Urinary bladder (tissue), 4 donors: ENCODE data around the gene ADAMTS17. TPM values are rescaled to one million over a fixed set of nuclear protein-coding genes. Genes with fewer than 3 reads are reported as not detected.

Experiments
- DNase-seq: peaks from one replicate; pipeline ENCODE4 v3.0.0-alpha.2; 2015; ENCODE audit errors: extremely low spot score
- H3K27ac ChIP-seq: one replicate; pipeline ENCODE4 v1.5.1; 2013; ENCODE audit warnings: low read depth, mild to moderate bottlenecking, moderate library complexity
- H3K36me3 ChIP-seq: one replicate; pipeline ENCODE4 v1.6.1; 2013; ENCODE audit warnings: mild to moderate bottlenecking, moderate library complexity; ENCODE audit not compliant: insufficient read depth
- H3K4me1 ChIP-seq: one replicate; pipeline ENCODE4 v1.6.1; 2013; ENCODE audit warnings: mild to moderate bottlenecking, moderate library complexity; ENCODE audit not compliant: insufficient read depth
- H3K4me3 ChIP-seq: one replicate; pipeline ENCODE4 v1.5.1; 2013; ENCODE audit warnings: low read depth, low read length
- WGBS: extraction: QIAGEN DNeasy Blood & Tissue Kit; methylation state at CpG from one replicate; pipeline ENCODE4 v1.1.7; 2013; 5-methylcytosine and 5-hydroxymethylcytosine counted together
- polyA plus RNA-seq: library from polyadenylated mRNA; stranded (reverse); fragments of 200-250 nt; gene quantifications from one replicate; pipeline ENCODE4 v1.2.3, GENCODE V29; 2013
- total RNA-seq: library from RNA; depleted of rRNA; stranded (reverse); fragments of >200 nt; gene quantifications from one replicate; pipeline ENCODE4 v1.2.3, GENCODE V29; 2014
- donor health status: healthy with polysubstance abuse.
- donor health status: healthy.

Gene ADAMTS17
- total and polyA plus RNA-seq, 2 donors: 2.8 to 10.7 TPM

DNA sequence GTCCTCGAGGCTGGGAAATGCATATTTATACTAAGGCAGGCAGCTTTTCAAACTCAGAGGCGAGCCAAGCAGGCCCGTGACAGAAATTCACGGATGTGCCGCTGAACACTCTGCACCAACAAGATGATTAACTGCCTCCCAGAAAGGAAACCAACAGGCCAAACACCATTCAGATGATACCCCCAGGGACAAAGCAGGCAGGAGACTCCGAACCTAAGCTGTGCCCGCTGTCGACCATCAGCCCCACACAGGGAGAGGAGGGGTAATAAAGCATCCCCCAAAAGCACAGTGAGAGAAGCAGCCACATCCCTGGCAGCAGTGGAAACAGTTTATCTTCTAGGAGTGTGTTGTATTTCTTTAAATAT, 31.8 kb downstream of the ADAMTS17 start:
- DNase-seq: no peak
- H3K36me3 ChIP-seq: no peaks in the 10 kb centered on the region
- H3K4me1 ChIP-seq: no peaks in the 10 kb centered on the region
- H3K4me3 ChIP-seq: no peak overlapping the region
- WGBS: 24% methylated on average over 8 of the region's 8 CpGs
- H3K27ac ChIP-seq: no peak overlapping the region

DNA sequence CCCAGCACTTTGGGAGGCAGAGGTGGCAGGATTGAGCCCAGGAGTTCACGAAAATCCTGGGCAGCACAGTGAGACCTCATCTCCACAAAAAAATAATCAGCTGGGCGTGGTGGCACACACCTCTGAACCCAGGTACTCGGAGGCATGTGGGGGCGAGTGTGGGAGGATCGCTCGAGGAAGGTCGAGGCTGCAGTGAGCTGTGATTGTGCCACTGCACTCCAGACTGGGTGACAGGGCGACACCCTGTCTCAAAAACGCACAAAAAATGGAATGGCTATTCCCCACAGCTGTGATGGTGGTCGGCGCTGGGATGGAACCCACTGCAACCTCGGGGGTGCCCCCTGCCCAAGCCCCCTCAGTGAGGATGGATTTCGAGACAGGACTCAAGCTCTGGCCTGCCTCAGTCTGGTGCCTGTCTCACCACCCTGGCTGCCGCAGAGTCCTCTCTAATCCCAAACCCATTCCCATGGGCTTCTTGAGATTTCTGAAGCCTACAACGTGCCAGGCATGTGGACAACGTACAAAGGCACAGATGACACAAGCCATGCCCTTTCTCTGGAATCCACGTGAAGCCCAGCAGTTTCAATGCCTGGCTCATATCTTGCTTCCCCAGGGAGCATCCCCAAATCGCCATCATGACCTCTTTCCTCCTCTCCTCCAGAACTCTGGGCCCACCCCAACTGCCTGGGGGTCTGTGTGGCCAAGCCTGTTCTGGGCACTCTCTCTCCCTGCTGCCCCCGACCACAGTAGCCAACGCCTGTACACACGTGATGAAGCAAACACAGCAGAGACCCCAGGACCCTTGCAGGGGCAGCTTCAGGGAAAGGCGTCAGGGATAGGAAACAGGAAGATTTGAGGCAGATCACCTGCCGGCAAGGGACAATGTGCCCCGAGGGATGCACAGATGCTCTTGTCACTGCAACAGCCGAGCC, 32.4 kb downstream of the ADAMTS17 start:
- WGBS: 79% methylated on average over 25 of the region's 25 CpGs
- Histone ChIP-seq H3K4me1 (no peaks in the 10 kb centered on the region), H3K4me3 (no peak overlapping the region)

DNA sequence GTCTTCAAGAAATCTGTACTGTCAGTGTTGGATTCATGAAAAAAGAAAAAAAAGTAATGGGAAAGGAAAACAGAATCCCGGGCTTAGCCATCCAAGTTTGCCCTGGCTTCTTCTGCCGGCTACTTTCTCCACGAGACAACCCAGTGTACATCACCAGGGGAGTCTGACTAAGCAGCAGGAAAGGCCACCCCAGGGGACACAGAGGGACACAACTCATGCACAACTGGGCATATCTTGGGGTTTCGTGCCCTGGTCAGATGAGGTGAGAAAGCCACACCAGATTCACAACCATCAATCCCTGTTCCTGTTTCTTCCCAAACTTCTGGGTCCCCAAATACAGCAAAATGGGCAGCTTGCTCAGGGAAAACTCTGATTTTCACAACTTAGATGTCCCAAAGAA, 33.2 kb downstream of the ADAMTS17 start:
- no peak for DNase-seq
- Histone ChIP-seq H3K36me3 (no peaks in the 10 kb centered on the region), H3K4me1 (no peaks in the 10 kb centered on the region), H3K27ac (no peak overlapping the region), H3K4me3 (no peak overlapping the region)
- WGBS: 42% methylated on average over 4 of the region's 4 CpGs

More for the DNA sequence above, 32.4 kb downstream of the ADAMTS17 start:
- DNase-seq: no peak
- Histone ChIP-seq H3K27ac (no peak overlapping the region), H3K36me3 (no peaks in the 10 kb centered on the region)

DNA sequence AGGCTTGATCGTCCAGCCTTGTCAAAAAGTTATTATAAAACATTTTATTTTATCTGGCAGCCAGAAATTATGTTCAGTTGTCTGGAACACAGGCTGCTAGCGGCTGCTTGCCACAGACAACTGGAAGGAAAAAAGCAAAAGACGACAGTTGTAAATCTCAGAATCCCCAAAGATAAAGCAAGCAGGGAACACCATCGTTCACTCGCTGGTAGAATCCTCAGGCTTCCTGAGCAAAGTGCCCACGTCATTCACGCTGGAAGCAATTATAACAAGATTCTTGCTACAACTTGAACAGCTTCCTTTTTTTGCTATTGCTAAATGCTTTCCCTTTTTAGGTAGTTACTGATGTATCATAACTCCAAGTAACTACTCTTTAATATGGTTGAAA, 33.6 kb downstream of the ADAMTS17 start:
- no peak overlapping the region for H3K4me3 ChIP-seq
- DNase-seq: no peak
- WGBS: 12% methylated on average over 7 of the region's 7 CpGs
- no peak overlapping the region for H3K27ac ChIP-seq
- H3K36me3 ChIP-seq: no peaks in the 10 kb centered on the region
- no peaks in the 10 kb centered on the region for H3K4me1 ChIP-seq

DNA sequence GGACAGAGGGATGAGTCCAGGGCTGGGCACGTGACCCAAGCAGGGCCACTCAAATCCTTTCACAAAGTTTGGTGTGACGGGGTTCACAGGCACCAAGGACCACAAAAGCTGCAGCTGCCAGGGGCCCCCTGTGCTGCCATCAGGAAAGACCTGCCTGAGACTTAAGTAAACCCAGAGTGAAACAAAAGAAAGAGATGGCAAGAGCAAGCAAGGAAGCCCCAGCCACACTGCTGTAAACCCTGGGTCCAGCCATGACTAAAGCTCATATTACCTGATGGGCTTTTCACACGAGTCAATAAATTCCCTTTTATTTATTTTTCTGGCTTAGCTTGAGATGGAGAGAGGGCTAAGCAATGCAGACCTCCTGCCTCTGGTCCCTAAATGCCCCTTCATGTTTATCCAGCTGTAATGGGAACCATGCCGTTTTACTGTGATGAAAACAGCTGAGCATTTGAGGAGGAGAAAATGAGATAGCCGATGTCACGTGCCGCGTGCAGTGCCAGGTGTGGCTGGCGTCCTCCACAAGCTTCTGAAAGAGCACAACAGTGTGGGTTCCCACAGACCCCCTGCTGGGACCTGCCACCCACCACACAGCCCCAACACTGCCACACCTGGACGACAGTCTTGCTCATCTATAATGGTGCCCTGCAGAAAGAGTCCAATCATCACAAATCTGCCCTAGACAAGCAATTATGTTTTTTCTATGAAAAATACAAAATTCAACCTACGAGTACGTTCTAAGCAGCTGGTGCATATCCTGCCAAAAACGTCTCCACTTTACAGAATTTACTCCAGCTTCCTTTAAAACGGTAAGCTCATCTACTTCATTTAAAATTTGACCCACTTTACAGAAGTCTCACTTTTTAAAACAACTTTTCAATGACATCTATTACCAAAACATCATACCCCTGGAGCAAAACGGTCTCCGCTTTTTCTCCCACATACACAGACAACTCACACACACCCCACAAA, 34.2 kb downstream of the ADAMTS17 start:
- WGBS: 42% methylated on average over 16 of the region's 16 CpGs
- no peak overlapping the region for H3K4me3 ChIP-seq
- DNase-seq: no peak
- no peaks in the 10 kb centered on the region for H3K4me1 ChIP-seq
- H3K36me3 ChIP-seq: no peaks in the 10 kb centered on the region
- no peak overlapping the region for H3K27ac ChIP-seq

DNA sequence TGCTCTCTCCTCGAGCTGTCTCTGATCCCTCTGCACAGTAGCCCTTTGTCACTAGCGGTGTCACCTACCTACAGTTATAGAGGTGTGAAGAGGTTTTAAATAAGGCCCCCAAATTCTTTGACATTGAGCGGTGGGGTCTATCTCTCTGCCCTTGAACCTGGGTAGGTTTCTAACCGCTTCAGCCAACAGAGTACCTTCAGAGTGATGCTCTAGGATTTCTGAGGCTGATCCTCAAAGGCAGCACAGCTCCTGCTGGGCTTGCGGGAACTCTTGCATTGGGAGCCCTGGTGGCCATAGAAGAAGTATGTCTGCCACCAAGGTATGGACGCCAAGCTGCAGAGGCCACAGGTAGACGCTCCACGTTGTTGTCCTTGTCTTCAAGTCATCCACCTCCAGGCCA, 35.7 kb downstream of the ADAMTS17 start:
- 97% methylated on average over 8 of the region's 8 CpGs for WGBS

DNA sequence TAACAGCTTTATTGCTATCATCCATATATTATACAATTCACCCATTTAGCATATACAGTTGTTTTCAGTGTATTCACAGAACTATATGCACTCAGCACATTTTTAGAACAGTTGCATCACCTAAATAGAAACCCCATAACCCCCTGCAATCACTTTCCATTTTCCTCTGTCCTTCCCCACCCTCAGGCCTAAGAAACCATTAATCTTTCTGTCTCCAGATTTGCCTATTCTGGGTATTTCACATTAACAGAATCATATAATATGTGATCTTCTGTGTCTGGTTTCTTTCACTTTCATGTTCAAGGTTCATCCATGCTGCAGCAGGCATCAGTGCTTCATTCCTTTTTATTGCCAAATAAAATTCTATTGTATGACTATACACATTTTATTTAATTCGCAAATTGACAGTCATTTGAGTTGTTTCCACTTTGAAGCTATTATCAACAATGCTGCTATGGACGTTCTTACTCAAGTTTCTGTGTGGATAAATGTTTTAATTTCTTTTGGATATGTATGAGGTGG, 39.8 kb downstream of the ADAMTS17 start:
- H3K4me3 ChIP-seq: no peak overlapping the region
- DNase-seq: no peak
- WGBS: 65% methylated on average over 2 of the region's 2 CpGs
- H3K4me1 ChIP-seq: no peaks in the 10 kb centered on the region
- no peaks in the 10 kb centered on the region for H3K36me3 ChIP-seq
- H3K27ac ChIP-seq: no peak overlapping the region

More for the DNA sequence above, 35.7 kb downstream of the ADAMTS17 start:
- H3K36me3 ChIP-seq: no peaks in the 10 kb centered on the region
- no peak for DNase-seq
- H3K27ac ChIP-seq: no peak overlapping the region
- no peak overlapping the region for H3K4me3 ChIP-seq
- H3K4me1 ChIP-seq: no peaks in the 10 kb centered on the region

DNA sequence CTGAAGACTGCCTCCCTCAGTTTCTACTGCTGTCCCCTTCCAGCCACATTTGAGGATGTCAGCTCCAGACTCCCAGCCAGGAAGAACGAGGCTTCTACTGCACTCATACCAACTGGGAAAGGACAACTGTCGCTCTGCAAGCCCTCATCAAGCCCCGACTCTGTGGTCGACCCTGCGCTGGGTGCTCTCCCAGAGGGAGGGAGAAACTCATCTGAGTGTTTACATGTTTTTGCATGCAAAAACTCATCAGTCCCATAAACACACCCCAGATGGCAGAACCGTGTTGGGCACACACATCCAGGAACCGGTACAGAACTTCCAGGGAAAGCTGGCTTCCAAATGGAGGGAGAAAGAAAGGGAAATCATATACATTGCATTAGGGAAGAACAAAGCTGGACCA, 43.5 kb downstream of the ADAMTS17 start:
- Histone ChIP-seq H3K36me3 (no peaks in the 10 kb centered on the region), H3K4me1 (no peaks in the 10 kb centered on the region), H3K27ac (no peak overlapping the region), H3K4me3 (no peak overlapping the region)
- DNase-seq: no peak
- WGBS: 86% methylated on average over 7 of the region's 7 CpGs

DNA sequence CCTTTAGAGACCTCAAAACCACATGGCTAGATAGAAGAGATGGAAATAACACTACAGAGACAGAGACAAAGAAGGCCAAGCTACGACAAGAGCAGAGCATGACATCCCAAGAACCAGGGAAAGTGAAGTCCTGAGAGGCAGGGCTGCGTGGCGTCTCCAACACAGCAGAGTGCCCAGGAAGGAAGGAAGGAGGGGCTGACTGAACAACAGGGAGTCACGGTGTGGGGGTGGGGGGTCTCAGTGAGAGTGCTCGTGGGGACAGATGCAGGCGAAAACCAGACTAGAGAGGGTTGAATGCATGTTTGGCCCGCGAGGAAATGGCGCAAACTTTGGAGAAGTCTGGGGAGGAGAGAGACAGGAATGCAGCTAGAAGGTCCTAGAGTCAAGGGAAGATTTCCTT, 44.0 kb downstream of the ADAMTS17 start:
- Histone ChIP-seq H3K36me3 (no peaks in the 10 kb centered on the region), H3K4me3 (no peak overlapping the region), H3K27ac (no peak overlapping the region), H3K4me1 (no peaks in the 10 kb centered on the region)
- WGBS: 76% methylated on average over 9 of the region's 9 CpGs
- no peak for DNase-seq

DNA sequence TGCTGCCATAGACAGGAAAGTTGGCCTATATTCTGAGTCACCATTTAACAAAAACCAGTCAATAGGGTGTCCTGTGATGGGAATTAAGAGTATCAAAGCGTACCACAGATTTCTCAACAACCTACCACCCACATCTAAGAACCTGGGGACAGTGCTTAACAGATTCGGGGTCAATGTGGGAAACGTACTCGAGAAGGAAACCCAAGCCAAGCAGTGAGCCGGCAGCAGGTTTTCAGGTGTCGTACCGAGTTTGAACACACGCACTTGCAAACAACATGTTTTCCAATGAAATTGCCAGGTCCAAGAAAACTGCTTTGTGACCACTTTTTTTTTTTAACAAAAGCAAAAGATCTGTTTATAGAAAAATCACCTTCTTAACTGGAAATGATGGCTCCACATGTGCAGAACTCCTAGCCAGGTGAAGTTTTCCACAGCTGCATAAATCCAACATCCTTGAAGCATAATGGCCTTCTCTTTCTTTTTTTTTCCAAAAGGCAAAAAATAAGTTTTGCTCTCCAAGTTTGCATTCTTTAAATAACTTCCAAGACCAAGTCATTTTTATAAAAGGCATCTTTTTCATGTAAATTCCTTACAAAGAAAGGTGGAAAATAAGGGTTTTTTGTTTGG, 45.7 kb downstream of the ADAMTS17 start:
- no peak for DNase-seq

DNA sequence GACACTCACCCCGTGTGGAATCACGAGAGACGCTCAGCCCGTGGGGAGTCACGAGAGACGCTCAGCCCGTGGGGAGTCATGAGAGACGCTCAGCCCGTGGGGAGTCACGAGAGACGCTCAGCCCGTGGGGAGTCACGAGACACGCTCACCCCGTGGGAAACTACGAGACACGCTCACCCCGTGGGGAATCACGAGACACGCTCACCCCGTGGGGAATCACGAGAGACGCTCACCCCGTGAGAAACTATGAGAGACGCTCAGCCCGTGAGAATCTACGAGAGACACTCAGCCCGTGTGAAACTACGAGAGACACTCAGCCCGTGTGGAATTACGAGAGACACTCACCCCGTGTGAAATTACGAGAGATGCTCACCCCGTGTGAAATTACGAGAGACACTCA, 49.8 kb downstream of the ADAMTS17 start:
- no peak overlapping the region for H3K4me3 ChIP-seq
- WGBS: 96% methylated on average over 35 of the region's 35 CpGs
- DNase-seq: no peak
- no peaks in the 10 kb centered on the region for H3K4me1 ChIP-seq
- H3K27ac ChIP-seq: no peak overlapping the region
- H3K36me3 ChIP-seq: no peaks in the 10 kb centered on the region

More for the DNA sequence above, 45.7 kb downstream of the ADAMTS17 start:
- Histone ChIP-seq H3K36me3 (no peaks in the 10 kb centered on the region), H3K4me1 (no peaks in the 10 kb centered on the region), H3K4me3 (no peak overlapping the region), H3K27ac (no peak overlapping the region)
- WGBS: 96% methylated on average over 8 of the region's 8 CpGs

DNA sequence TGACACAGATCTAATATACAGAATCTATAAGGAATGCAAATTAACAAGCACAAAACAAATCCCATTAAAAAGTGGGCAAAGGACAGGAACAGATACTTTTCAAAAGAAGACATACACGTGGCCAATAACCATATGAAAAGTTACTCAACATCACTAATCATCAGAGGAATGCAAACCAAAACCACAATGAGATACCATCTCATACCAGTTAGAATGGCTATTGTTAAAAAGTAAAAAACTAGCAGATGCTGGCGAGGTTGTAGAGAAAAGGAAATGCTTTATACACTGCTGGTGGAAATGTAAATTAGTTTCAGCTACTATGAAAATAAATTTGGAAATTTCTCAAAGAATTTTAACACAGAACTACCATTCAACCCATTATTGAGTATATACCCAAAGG, 50.7 kb downstream of the ADAMTS17 start:
- no peak overlapping the region for H3K27ac ChIP-seq
- no peak overlapping the region for H3K4me3 ChIP-seq
- H3K4me1 ChIP-seq: no peaks in the 10 kb centered on the region
- WGBS: 61% methylated on average over 2 of the region's 2 CpGs
- DNase-seq: no peak
- H3K36me3 ChIP-seq: no peaks in the 10 kb centered on the region

DNA sequence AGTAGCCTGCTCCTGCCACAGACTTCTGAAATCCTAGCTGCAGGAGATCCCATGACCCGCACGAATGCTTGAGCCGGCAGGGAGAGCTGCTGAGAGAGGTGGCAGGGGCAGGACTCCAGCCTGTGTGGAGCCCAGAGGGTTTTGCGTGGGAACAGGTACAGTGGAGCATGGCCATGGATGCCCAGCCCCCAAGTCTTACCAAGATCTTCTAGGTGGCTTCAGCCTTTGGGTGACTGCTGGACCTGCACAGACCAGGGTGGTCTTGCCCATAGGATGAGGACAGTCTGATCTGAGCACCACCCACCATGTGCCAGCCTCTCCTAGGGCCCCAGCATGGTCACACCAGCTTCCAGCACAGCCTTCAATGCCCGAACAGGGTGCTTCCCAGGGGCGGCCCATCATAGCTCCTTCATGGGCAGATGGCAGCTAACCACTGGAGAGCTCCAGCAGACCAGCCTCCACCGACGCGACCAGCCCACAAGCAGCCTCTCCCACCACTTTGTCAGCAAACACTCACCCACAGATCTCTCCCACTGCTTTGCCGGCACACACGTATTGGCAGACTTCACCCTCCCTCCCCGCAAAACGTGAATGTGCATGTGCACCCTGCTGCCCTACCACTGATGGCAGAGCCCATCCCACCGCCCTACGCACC, 56.0 kb downstream of the ADAMTS17 start:
- no peak overlapping the region for H3K4me3 ChIP-seq
- H3K36me3 ChIP-seq: no peaks in the 10 kb centered on the region
- no peaks in the 10 kb centered on the region for H3K4me1 ChIP-seq
- DNase-seq: no peak
- 94% methylated on average over 15 of the region's 15 CpGs for whole genome bisulfite sequencing
- no peak overlapping the region for H3K27ac ChIP-seq
